Measurements from ENCODE around the gene PAGE4. TPM values are rescaled to one million over a fixed set of nuclear protein-coding genes. Genes with fewer than 3 reads are reported as not detected.

PAGE4 gene
- total RNA-seq, 1 experiment from 2014 or later: not detected

- ChIA-PET POLR2A (no interaction called here), CTCF (interaction anchor here (1.2 kb wide), 1 partner anchor 16 kb away, joined by 5 read pairs; no protein-coding TSS in a partner anchor)
- no peak overlapping the region for H3K27ac Mint-ChIP-seq (ENCODE audit: low read depth, unreplicated experiment)
- no peaks in the 10 kb centered on the region for H3K4me1 Mint-ChIP-seq (ENCODE audit: insufficient read depth, unreplicated experiment)
- intact Hi-C loops (cut with micrococcal nuclease): no loop called here
- no peak for TF ChIP-seq CTCF (IDR thresholded peaks at IDR 0.05; ENCODE audit: unreplicated experiment)
- no peak for DNase-seq (ENCODE audit: unreplicated experiment)
- no peaks in the 10 kb centered on the region for H3K9me3 Mint-ChIP-seq (ENCODE audit: unreplicated experiment)
- no TSS peak for BruUV-seq (replicated peaks)
- no peak overlapping the region for H3K4me3 Mint-ChIP-seq (ENCODE audit: unreplicated experiment)
- H3K27me3 Mint-ChIP-seq (ENCODE audit: insufficient read depth, unreplicated experiment): peaks cover 68% of the 10 kb centered on the region
- no peaks in the 10 kb centered on the region for H3K36me3 Mint-ChIP-seq (ENCODE audit: insufficient read depth, unreplicated experiment)
Observed at GRCh38 chrX:49853661-49854060, 24.6 kb downstream of the PAGE4 start.

GRCh38 chrX:49856819-49857218, 27.7 kb downstream of the PAGE4 start:
- intact Hi-C loops (cut with micrococcal nuclease): no loop called here
- POLR2A ChIA-PET: interaction anchor here (0.7 kb wide), 1 partner anchor 11 kb away, joined by 3 read pairs; no protein-coding TSS in a partner anchor
- CTCF ChIA-PET: interaction anchor here (0.7 to 1.1 kb wide), 2 partner anchors 18 to 27 kb away, joined by 3 to 5 read pairs; no protein-coding TSS in a partner anchor
- Mint-ChIP-seq H3K9me3 (ENCODE audit: unreplicated experiment) (no peaks in the 10 kb centered on the region), H3K27me3 (ENCODE audit: insufficient read depth, unreplicated experiment) (peaks cover 64% of the 10 kb centered on the region), H3K4me3 (ENCODE audit: unreplicated experiment) (no peak overlapping the region), H3K27ac (ENCODE audit: low read depth, unreplicated experiment) (no peak overlapping the region), H3K36me3 (ENCODE audit: insufficient read depth, unreplicated experiment) (no peaks in the 10 kb centered on the region), H3K4me1 (ENCODE audit: insufficient read depth, unreplicated experiment) (no peaks in the 10 kb centered on the region)
- DNase-seq (ENCODE audit: unreplicated experiment): no peak
- BruUV-seq (replicated peaks): no TSS peak
- no peak for TF ChIP-seq CTCF (IDR thresholded peaks at IDR 0.05; ENCODE audit: unreplicated experiment)

- DNase-seq (ENCODE audit: unreplicated experiment): no peak
- H3K36me3 Mint-ChIP-seq (ENCODE audit: insufficient read depth, unreplicated experiment): no peaks in the 10 kb centered on the region
- H3K27ac Mint-ChIP-seq (ENCODE audit: low read depth, unreplicated experiment): no peak overlapping the region
- no peak overlapping the region for H3K4me3 Mint-ChIP-seq (ENCODE audit: unreplicated experiment)
- intact Hi-C loops (cut with micrococcal nuclease): no loop called here
- BruUV-seq (replicated peaks): no TSS peak
- ChIA-PET CTCF (interaction anchor here (0.6 kb wide), 1 partner anchor 54 kb away, joined by 3 read pairs; no protein-coding TSS in a partner anchor), POLR2A (no interaction called here)
- no peaks in the 10 kb centered on the region for H3K9me3 Mint-ChIP-seq (ENCODE audit: unreplicated experiment)
- TF ChIP-seq CTCF (IDR thresholded peaks at IDR 0.05; ENCODE audit: unreplicated experiment): no peak
- peaks cover 64% of the 10 kb centered on the region for H3K27me3 Mint-ChIP-seq (ENCODE audit: insufficient read depth, unreplicated experiment)
- H3K4me1 Mint-ChIP-seq (ENCODE audit: insufficient read depth, unreplicated experiment): no peaks in the 10 kb centered on the region
Observed at GRCh38 chrX:49858341-49858740, 29.2 kb downstream of the PAGE4 start.

GRCh38 chrX:49859491-49859890, 30.4 kb downstream of the PAGE4 start:
- Mint-ChIP-seq H3K27ac (ENCODE audit: low read depth, unreplicated experiment) (no peak overlapping the region), H3K27me3 (ENCODE audit: insufficient read depth, unreplicated experiment) (peaks cover 53% of the 10 kb centered on the region), H3K36me3 (ENCODE audit: insufficient read depth, unreplicated experiment) (no peaks in the 10 kb centered on the region), H3K4me1 (ENCODE audit: insufficient read depth, unreplicated experiment) (no peaks in the 10 kb centered on the region), H3K9me3 (ENCODE audit: unreplicated experiment) (no peaks in the 10 kb centered on the region), H3K4me3 (ENCODE audit: unreplicated experiment) (no peak overlapping the region)
- TF ChIP-seq CTCF (IDR thresholded peaks at IDR 0.05; ENCODE audit: unreplicated experiment): no peak
- ChIA-PET POLR2A (no interaction called here), CTCF (interaction anchor here (1.0 to 1.2 kb wide), 2 partner anchors 15 to 21 kb away, joined by 4 to 5 read pairs; no protein-coding TSS in a partner anchor)
- no TSS peak for BruUV-seq (replicated peaks)
- intact Hi-C loops (cut with micrococcal nuclease): no loop called here
- no peak for DNase-seq (ENCODE audit: unreplicated experiment)

Data from MCF 10A (cell line).